GM21515 (cell line): ENCODE data around the gene NXPE3.

Experiments used
- ATAC-seq: cut with Tn5 transposase; IDR thresholded peaks from one replicate; pipeline ENCODE4 v1.9.1; 2021; ENCODE audit not compliant: unreplicated experiment

Gene NXPE3

GRCh38 chr3:101873619-101874018 lies 94.6 kb downstream of the NXPE3 start:
- no peak for ATAC-seq

GRCh38 chr3:101876142-101876541 lies 97.1 kb downstream of the NXPE3 start:
- ATAC-seq = no peak
